ELR (cell line): ENCODE results near the gene CIBAR2.
A peak's percentile ranks its signal among the peaks of the same experiment; 100 is the strongest.
"Not testable (repeated sequence)": the region's sequence is repeated elsewhere in the genome, so short reads cannot be mapped to it uniquely, and the experiment has no call there.

Source experiments
- DNase-seq: peaks from one replicate; pipeline ENCODE4 v3.0.0-alpha.2; 2015; ENCODE audit warnings: low read depth

Gene CIBAR2

GRCh38 chr16:85128079-85128837 is 16.0 kb upstream of the CIBAR2 start:
- DNase-seq = no peak

- no peak for DNase-seq
These were observed 15.1 kb upstream of the CIBAR2 start for GRCh38 chr16:85127379-85127723.

- DNase-seq = peak; percentile 51
These were observed 14.6 kb upstream of the CIBAR2 start for GRCh38 chr16:85126705-85127378.

DNA sequence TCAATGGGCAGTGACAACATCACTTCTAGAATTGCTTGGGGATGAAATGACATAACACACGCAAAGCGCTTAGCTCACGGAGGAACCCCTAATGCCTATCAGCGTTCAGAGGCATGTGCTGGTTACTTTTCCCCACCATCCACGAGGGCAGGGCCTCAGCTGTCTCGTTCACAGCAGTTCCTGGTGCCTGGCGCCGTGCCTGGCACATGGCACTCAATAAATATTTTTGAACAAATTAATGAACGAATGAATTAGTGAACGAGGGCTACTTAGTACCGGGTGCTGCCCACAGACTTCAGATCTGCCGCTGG is 14.1 kb upstream of the CIBAR2 start:
- DNase-seq = no peak

DNA sequence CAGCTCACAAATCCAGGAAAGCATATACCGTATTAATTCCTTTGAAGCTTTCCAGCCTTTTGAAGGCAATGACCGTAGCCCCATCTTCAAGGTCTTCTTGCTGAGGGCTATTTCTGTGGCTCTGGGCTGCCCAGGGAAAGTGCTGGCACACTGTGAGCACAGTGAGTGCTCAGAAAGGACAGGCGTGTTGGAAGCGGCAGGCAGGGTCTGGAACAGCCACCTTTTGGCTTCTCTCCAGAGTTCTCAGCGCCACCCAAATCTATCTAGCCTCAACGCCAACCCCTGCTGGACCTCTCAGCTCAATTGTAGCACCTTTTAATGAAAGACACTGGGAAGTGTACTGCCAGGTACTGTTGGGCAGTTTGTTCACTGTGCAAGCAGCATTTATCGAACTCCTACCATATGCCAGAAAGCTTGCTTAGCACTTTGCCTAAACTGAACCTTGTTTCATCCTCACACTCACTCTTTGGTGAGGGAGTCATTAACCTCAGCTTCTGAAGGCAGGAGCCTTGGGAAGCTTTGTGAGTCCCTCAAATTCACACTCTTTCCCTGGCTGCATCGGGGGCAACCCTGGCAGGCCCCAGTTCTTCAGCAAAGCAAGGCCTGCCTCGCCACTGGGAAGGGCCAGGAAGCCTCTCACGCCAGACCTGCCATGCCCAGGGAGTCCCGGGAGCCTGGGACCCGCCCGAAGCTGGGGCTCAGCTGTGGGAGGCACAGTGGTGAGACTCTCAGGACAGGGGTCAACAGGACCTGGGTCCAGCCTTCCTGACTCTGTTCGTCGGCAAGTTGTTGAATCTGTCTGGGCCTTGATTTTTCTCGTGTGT is 13.5 kb upstream of the CIBAR2 start:
- DNase-seq = no peak

DNA sequence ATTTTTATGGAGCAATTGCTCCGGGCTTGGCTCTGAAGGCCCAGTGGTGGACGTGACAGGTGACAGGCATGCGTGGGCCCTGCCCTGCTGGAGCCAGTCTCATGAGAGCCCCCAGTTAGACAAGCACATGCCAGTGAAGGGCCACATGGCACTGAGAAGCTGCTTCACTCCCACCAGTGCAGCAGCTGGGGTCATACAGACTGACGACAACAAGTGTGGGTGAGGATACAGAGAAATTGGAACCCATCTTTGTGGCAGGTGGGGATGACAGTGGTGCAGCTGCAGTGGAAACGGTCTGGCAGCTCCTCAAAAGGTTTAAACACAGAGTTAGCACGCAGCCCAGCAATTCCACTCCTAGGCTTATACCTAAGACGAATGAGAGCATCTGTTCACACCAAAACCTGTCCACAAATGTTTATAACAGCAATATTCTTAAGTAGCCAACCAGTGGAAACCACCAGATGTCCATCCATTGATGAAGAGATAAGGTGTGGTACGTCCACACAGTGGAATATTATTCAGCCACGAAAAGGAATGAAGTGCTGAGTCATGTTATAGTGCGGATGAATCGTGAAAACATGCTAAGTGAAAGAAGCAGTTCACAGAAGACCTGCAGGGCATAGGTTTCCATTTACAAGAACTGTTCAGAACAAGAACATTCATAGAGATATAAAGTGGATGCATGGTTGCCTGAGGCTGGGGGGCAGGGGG is 12.5 kb upstream of the CIBAR2 start:
- no peak for DNase-seq

DNA sequence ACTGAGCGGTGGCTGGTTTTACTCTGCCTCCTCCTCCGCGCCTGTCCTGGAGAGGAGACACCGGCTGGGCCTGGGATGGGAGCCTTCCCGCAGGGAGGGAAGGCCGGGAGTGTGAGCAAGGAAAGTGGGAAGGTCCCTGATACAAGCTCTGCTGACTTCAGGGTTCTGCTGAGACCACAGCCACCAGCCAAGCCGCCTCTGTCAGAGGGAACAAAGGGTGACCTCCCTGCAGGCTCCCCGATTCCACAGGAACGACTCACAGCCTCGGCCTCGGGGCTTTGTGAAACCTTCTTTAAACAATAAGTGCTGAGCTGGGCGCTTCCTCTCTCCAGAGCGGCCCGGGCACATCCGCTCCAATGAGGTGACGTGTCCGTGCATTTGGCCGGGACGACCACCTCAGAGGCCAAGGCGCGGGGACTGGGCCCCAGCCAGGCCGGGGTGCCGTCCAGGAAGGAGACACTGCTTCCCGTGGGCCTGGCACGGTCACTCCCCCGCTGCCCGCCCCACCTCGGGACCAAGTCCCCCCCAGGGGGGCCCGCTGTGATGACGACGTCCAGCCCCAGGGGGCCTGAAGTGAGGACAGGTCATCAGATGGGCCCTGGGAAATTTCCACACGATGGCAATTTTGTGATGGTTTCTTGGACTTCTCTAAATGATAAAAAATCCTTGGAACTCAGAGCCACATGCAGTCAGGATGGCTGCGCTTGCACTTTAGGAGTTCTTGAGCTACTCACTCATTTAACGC is 11.8 kb upstream of the CIBAR2 start:
- DNase-seq = peak; percentile 98

DNA sequence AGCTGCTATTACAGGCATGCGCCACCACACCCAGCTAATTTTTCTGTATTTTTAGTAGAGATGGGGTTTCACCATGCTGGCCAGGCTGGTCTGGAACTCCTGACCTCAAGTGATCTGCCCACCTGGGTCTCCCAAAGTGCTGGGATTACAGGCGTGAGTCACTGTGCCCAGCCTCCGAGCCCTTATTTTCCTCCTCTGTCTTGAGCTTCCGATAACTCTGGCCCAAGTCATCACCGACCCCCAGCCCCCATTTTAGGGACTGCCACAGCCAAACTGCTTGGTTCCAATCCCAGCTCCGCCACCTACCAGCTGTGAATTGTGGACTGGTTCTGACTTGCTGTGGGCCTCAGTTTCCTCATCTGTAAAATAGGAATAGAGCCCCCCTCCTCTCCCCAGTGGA is 11.2 kb upstream of the CIBAR2 start:
- not testable (repeated sequence) for DNase-seq

DNA sequence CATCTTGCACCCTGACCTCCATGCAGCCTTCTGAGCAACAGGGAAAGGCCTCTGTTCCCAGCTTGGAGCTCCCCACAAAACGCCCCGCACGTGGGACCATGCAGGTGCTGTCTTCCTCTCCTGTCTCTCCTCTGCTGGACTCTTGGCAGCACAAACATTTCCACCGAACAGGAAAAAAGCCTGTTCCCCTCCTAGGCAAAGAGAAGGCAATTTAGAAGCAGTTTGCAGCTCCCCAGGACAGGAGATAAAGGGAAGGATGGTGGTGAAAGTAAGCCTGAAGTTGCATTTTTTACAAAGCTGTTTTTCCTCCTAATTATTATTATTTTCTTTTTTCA is 7.7 kb upstream of the CIBAR2 start:
- no peak for DNase-seq

DNA sequence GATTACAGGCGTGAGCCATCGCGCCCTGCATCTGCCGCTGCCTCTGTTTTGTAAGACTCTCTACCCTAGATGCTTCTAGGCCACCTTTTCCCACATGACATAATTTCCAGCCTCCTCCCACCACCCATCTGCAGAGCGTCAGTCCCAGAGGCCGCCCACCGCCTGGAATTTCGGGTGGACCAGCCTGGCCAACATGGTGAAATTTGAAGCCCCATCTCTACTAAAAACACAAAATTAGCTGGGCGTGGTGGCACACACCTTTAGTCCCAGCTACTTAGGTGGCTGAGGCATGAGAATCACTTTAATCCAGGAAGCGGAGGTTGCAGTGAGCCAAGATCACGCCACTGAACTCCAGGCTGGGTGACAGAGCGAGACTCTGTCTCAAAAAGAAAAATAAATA is 5.1 kb upstream of the CIBAR2 start:
- DNase-seq = no peak

DNA sequence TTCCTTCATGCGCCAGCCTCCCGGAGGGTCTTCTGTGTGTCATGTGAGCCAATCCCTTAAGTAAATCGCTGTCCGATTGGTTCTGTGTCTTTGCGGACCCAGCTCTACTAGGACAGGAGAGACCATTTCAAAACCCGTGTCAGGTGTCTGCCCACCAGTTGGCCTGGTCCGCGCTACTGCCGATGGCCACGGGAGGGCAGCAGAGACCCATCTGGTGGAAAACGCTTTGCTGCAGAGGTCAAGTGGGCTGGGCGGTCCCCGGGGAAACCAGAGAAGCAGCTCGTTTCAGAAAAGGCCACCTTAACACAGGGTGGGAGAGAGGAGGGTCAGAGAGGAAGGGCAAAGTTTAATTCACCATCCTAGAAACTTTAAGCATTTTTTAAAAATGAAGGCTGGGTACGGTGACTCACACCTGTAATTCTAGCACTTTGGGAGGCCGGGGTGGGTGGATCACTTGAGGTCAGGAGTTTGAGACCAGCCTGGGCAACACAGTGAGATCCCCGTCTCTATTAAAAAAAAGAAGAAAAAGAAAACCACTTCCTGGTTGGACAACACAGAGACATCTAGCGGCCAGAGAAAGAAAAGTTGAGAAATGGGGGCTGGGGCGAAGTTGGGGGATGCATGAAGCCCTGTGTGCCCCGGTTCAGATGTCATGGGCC is 2.8 kb upstream of the CIBAR2 start:
- DNase-seq = peak; percentile 87

DNA sequence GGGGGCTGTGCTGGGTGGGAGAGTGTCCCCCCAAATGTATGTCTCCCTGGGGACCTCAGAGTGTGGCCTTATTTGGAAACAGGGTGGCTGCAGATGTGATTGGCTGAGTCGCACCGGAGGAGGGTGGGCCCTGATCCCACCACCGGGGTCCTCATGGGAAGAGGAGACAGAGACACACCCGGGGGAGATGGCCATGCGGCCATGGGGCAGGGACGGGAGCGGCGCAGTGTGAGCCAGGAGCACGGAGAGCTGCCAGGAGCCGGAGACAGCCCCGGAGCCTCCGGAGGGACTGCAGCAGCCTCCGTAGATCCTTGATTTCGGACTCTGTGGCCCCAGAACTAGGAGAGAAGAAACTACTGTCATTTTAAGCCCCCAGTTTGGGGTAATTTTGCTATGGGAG is 1.6 kb upstream of the CIBAR2 start:
- no peak for DNase-seq

GRCh38 chr16:85113168-85113733 is 979 bp upstream of the CIBAR2 start:
- no peak for DNase-seq

DNA sequence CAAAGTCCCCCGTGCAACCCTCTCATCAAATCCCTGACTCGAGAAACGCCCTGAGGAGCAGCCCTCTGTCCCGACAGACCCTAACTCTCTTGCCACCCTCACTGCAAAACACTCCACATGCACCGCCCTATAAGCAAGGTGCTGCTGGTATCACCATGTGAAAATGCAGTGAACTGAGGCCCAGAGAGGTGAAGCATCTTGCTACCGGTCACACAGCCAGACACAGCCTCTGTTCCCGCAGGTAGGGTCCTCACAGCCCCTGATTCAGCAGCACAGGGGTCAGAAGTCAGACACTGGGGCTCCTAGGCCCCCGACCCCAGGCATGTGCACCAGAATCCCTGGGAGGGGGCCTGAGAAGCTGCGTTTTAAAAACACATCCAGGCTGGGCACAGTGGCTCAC is 1.1 kb downstream of the CIBAR2 start:
- DNase-seq = no peak

GRCh38 chr16:85110105-85110504 is 2.2 kb downstream of the CIBAR2 start:
- no peak for DNase-seq

GRCh38 chr16:85107532-85107931 is 4.7 kb downstream of the CIBAR2 start:
- no peak for DNase-seq

DNA sequence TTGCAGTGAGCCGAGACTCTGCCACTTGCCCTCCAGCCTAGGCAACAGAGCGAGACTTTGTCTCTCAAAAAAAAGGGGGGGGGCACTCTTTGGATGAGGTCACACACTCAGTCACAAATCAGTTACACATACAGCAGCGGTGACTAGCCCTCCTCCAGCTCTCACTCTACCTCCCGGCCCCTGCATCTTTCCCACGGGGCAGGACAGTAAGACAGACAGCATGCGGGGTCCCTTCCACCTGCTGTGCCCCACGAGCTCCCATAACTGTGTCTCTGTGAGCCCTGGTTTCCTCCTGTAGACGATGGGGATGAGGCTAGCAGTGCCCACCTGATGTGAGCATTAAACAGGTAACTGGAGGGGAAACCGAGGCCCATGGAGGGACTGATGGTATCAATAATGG is 5.2 kb downstream of the CIBAR2 start:
- no peak for DNase-seq

DNA sequence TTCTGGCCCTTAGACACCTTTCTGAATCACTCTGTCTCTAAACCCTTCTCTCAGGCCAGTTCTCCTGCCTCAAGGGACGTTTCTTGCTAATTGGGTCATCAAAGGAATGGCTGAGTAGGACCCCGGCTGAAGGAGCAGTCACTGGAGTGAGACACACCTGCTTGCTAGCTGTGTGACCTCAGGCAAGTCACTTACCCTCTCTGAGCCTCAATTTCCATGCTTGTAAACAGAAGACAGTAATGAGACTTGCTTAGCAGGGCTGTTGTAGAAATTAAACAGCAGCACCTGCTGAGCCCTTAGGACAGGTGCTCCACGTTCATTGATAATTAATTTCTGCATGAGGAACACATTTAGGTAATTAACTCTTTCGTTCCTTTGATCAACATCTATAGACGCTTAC is 6.8 kb downstream of the CIBAR2 start:
- DNase-seq = no peak

DNA sequence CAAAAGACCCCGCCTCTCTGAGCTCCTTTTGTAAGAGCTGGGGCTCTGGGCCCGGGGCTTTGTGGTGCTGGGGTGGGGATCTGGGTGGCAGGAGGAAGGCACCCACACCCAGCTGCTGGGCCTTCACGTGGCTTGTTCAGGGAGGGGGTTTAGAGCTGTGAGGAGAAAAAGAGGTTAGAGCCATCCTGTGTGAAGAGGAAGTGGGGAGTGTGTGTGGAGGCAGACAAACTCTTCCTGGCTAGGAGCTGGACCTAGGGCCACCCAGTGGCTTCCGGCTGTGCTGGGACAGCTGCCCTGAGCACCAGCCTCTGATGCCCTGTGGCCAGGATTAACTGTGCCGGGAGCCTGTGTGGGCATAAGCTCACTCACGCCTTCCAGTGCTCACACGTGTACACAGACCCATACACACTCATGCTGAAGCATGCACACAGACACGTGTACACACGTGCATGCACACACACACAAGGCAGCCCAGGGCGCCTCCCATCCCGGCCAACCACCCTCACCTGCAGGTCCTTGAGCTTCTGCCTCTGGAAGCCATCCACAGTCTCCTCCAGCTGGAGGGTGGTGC is 7.4 kb downstream of the CIBAR2 start:
- DNase-seq = no peak

GRCh38 chr16:85104147-85104546 is 8.1 kb downstream of the CIBAR2 start:
- DNase-seq = no peak
